ENCODE data around the gene BRD3.
A peak's percentile ranks its signal among the peaks of the same experiment; 100 is the strongest.

The BRD3 gene

GRCh38 chr9:134065612-134066419, 2.0 kb downstream of the BRD3 start:
- TF ChIP-seq, protein P1, sequence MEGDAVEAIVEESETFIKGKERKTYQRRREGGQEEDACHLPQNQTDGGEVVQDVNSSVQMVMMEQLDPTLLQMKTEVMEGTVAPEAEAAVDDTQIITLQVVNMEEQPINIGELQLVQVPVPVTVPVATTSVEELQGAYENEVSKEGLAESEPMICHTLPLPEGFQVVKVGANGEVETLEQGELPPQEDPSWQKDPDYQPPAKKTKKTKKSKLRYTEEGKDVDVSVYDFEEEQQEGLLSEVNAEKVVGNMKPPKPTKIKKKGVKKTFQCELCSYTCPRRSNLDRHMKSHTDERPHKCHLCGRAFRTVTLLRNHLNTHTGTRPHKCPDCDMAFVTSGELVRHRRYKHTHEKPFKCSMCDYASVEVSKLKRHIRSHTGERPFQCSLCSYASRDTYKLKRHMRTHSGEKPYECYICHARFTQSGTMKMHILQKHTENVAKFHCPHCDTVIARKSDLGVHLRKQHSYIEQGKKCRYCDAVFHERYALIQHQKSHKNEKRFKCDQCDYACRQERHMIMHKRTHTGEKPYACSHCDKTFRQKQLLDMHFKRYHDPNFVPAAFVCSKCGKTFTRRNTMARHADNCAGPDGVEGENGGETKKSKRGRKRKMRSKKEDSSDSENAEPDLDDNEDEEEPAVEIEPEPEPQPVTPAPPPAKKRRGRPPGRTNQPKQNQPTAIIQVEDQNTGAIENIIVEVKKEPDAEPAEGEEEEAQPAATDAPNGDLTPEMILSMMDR (IDR thresholded peaks at IDR 0.05), result no peak
- Histone ChIP-seq H3K4me3 (peak overlapping the region; percentile 92), H3K27ac (peak overlapping the region; percentile 54 to 55)
- no peak for DNase-seq (ENCODE audit: low spot score)

GRCh38 chr9:134064711-134065110, 3.1 kb downstream of the BRD3 start:
- Histone ChIP-seq H3K4me3 (no peak overlapping the region), H3K27ac (no peak overlapping the region)
- no peak for DNase-seq (ENCODE audit: low spot score)
- TF ChIP-seq, protein P1 (IDR thresholded peaks at IDR 0.05), result no peak

- DNase-seq (ENCODE audit: low spot score), result no peak
- no peak overlapping the region for H3K27ac ChIP-seq
- TF ChIP-seq, protein P1 (IDR thresholded peaks at IDR 0.05), result no peak
- H3K4me3 ChIP-seq, result no peak overlapping the region
Measured at GRCh38 chr9:134063571-134064450, 4.0 kb downstream of the BRD3 start.

- Histone ChIP-seq H3K4me3 (no peak overlapping the region), H3K27ac (no peak overlapping the region)
- DNase-seq (ENCODE audit: low spot score), result no peak
- TF ChIP-seq, protein P1 (IDR thresholded peaks at IDR 0.05), result no peak
Measured at GRCh38 chr9:134063088-134063570, 4.7 kb downstream of the BRD3 start.

DNA sequence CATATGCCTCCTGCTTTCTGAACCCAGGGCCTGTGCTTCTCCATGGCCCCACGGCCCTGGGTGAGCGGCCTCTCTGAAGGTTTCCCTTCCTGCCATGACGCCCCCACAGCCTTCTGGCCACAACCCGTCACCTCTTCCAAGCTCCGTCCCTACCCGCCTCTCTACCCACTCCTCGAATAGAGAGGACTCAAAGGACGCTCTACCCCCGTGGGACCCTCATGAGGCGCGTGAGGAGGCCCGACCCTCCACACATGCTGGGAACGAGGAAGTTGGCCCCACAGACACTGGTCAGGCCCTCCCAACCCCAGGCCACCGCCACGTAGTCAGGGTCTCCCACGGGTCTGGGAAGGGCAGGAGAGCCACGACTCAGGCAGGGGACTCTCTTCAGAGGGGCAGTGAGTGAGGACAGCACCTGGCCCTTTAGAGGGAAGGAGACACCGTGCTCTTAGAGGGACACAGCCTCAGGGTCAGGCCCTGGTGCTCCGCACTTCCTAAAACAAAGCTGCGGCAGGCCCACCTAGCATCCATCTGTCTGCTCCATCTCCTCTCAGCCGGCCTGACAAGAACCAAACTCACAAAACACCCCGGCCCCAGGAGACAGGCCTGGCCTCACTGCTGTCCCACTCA, 5.3 kb downstream of the BRD3 start:
- TF ChIP-seq, protein P1 (IDR thresholded peaks at IDR 0.05), result no peak
- DNase-seq (ENCODE audit: low spot score), result no peak
- Histone ChIP-seq H3K27ac (no peak overlapping the region), H3K4me3 (no peak overlapping the region)

- TF ChIP-seq, protein P1 (IDR thresholded peaks at IDR 0.05), result no peak
- no peak overlapping the region for H3K4me3 ChIP-seq
- DNase-seq (ENCODE audit: low spot score), result peak; percentile 64
- H3K27ac ChIP-seq, result no peak overlapping the region
Measured at GRCh38 chr9:134061688-134062371, 6.0 kb downstream of the BRD3 start.

All from coronary artery (tissue), 2 donors.